Ovary (tissue), 3 donors: ENCODE data around the gene IL22RA2.

ENCODE experiments used
- POLR2A ChIP-seq: fragments of 450-650 bp; IDR thresholded peaks from one replicate; pipeline ENCODE4 v1.6.1; 2017; ENCODE audit warnings: antibody characterized with exemption, mild to moderate bottlenecking, moderate library complexity
- TF ChIP-seq, protein P1 (sequence below), 3 donors: fragments of 450-650 bp in 2 of 3; fragments of 200-600 bp in 1 of 3; IDR thresholded peaks; one replicate each; pipeline versions ENCODE4 v1.5.1 to v1.8.0; 2016 to 2022; ENCODE audit warnings: antibody characterized with exemption in 3 of 3, mild to moderate bottlenecking in 1 of 3
- donor health status: DM: no; HTN: no; CAD: no.

DNA sequence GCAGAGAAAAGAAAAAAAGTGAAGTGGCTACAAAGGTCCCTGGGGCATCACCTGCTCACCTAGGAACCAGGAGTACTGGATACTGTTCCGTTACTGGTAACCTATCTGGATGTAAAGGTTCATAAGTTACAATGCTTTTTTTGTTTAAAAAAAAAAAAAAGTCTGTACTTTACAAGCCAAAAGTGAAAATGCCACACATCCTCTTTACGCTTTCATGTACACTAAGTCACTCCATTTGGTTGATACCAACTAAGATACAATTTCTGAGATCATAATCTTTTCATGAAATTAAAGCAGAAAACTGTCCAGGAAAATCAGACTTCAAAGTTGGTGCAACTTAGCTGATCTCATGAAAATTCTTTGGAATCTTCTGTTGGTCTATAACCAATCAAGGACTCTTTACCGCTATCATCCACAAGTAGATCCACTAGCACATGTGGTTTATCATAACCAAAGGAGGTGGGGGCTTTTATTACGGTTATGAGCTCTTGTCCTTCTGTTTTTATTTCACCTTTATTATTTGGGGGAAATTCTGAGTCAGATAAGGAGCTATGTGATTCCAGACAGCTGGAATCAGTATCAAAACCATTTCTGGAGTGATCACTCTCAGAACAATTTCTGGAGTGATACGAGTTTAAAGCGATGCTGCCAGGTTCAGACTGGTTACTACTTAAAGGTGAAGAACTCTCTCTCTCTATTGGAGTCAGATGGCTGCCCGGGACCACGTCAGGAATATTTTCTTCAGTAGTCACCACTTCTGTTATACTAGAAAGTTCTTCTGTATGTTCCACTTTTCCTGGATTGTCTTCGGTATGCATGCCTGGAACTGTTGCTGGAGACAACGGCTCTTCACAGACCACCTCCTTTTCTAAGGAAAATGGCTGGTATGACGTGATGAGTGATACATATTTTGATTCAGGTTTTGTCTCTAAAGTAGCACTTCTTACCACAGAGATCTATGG is 24.5 kb upstream of the IL22RA2 start:
- TF ChIP-seq, protein P1, sequence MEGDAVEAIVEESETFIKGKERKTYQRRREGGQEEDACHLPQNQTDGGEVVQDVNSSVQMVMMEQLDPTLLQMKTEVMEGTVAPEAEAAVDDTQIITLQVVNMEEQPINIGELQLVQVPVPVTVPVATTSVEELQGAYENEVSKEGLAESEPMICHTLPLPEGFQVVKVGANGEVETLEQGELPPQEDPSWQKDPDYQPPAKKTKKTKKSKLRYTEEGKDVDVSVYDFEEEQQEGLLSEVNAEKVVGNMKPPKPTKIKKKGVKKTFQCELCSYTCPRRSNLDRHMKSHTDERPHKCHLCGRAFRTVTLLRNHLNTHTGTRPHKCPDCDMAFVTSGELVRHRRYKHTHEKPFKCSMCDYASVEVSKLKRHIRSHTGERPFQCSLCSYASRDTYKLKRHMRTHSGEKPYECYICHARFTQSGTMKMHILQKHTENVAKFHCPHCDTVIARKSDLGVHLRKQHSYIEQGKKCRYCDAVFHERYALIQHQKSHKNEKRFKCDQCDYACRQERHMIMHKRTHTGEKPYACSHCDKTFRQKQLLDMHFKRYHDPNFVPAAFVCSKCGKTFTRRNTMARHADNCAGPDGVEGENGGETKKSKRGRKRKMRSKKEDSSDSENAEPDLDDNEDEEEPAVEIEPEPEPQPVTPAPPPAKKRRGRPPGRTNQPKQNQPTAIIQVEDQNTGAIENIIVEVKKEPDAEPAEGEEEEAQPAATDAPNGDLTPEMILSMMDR (IDR thresholded peaks at IDR 0.05): no peak
- TF ChIP-seq POLR2A: no peak
